ENCODE measurements around the gene ALOX15. TPM values are rescaled to one million over a fixed set of nuclear protein-coding genes. Genes with fewer than 3 reads are reported as not detected.

The ALOX15 gene
- total RNA-seq, 4 donors from 2014 or later: 3.3 TPM; not detected in 3

DNA sequence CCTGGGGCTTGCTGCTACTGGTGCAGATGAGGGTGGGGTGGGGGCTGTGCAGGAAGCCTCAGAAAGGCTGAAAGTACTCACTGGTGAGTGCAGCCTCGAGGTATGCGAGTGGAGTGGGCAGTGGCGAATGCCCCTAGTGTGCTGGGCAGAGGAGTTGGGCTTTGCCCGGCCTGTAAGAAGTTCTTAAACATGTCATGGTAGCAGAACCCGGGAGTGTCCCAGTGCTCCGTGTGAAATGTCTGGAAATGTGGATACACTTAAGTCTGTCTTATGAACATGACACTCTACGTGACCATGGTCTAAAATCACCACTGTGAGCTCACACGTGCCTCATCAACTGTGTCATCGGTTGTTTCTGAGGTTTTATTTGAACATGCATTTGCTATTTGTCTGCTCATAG is 55.4 kb downstream of the ALOX15 start:
- no peak for TF ChIP-seq CTCF (IDR thresholded peaks at IDR 0.05; ENCODE audit: low read depth)

DNA sequence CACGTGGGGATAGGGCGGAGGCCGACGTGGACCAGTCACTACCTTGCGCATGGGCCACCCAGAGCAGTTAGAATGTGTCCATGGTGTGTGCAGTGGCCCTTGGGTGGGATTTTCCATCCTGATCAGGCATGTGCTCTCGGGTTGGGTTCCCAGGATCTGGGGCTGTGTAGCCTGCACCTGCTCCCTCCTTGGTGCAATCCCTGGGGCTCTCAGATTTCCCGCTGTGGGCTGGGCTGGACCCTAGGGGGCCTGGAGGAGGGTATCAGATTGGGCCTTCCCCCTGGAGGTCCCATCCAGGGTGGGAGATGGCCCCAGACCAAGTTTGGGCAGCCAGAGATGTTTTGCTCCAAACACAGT is 55.9 kb downstream of the ALOX15 start:
- TF ChIP-seq CTCF (IDR thresholded peaks at IDR 0.05; ENCODE audit: low read depth): no peak

DNA sequence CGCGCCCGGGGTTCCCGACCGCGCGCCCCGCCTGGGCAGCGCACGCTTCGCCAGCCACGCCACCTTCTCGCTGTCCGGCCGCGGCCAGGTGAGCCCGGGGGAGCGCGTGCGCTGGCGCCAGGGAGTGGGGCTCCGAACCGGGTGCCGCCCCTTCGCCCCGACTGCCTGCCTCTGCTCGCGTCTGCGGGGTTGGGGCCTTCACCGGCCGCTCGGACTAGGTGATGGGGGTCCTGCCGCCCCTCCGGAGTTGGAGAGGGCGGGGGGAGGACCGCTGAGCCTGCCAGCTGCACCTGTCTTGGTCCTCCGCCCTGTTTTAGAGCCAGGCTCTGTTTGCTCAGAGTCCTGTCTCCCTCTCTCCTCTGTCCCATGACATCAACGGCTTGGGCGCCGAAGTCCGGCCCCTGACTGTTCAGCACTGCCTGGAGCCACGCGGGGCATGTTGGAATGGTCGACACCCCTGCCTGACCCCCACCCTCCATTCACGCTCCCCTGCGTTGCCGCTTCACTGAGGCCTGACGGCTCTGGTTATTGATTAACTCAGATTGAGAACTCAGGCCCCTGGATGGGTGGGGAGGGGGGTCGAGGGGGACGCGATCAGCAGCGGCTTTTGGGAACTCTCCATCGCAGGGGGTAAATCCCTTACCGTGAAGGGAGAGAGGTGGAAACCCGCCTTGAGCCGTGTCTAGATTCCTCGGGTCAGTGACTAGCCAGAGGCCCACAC is 56.4 kb downstream of the ALOX15 start:
- no peak for TF ChIP-seq CTCF (IDR thresholded peaks at IDR 0.05; ENCODE audit: low read depth)

DNA sequence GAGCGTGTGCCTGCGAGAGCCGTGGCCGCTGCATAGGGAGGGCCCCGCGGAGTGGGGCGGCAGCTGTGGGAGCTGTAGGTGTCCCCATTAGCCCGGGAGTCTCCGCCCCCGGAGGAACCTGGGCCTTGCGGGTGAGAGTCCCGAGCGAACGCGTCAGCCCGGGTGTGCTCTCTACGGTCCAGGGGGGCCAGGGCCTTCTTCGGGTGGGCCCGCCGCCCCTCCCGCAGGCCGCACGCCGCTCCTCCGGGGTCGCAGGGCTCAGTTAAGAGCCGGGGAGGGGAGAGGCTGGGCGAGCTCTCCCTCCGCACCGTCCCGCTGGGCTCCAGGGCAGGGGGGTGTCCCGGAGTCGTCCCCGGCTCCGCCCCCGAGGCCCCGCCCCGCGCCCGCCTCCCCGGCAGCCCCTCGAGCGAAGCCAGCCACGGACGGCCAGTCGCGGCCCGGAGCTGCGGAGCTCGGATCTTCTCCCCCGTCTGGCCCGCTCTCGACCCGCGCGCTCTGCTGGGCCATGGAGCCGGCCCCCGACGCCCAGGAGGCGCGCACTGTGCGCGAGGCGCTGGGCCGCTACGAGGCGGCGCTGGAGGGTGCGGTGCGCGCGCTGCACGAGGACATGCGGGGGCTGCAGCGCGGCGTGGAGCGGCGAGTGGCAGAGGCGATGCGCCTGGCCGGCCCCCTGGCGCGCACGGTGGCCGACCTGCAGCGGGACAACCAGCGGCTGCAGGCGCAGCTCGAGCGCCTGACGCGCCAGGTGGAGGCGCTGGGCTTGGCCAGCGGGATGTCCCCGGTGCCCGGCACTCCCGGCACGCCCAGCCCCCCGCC is 57.2 kb downstream of the ALOX15 start, which contains the start of gene SMTNL2:
SMTNL2 (plus strand) TSS at position 429 of the 816 bp plus-strand sequence; CDS start at position 506, 77 bp downstream.
- TF ChIP-seq CTCF (IDR thresholded peaks at IDR 0.05; ENCODE audit: low read depth): no peak

DNA sequence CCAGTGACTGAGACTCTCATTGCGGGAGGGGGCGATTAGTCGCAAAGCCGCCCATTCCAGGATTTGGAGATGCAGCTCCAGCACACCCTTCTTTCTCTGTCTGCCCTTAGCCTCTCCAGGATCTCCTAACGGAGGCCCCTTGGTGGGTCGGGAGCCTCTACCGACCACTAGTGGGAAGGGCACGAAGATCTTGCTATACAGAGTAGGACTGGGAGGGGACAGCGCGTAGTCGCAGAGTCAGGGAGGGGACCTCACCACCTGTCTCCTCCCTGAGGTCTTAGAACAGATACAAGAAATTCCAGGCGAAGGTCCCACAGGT is 57.7 kb downstream of the ALOX15 start:
- TF ChIP-seq CTCF (IDR thresholded peaks at IDR 0.05; ENCODE audit: low read depth): no peak

DNA sequence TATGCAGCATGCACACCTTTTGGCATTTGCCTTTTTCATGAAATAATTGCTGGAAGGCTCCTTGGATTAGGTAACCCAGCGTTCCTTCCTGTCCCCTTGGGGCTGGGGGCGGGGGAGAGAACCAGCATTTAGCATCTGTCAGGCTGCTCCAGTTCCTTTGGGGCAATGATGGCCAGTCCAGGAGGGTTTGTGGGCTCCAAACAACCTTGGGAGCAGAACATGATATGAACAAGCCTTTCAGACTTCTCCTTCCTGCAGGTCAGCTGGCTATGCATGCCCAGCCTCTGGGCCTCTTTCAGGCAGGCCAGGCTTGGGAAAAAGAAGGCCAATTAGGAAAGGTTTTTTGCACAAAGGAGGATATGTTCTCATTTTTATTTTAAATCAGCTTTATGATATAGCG is 58.3 kb downstream of the ALOX15 start:
- TF ChIP-seq CTCF (IDR thresholded peaks at IDR 0.05; ENCODE audit: low read depth): no peak

GRCh38 chr17:4582691-4583090 is 58.8 kb downstream of the ALOX15 start:
- TF ChIP-seq CTCF (IDR thresholded peaks at IDR 0.05; ENCODE audit: low read depth): no peak

Data from subcutaneous adipose tissue (tissue), 4 donors.